ENCODE results near the gene CDK7. TPM values are rescaled to one million over a fixed set of nuclear protein-coding genes. Genes with fewer than 3 reads are reported as not detected.
"Not testable (repeated sequence)": the region's sequence is repeated elsewhere in the genome, so short reads cannot be mapped to it uniquely, and the experiment has no call there.

The CDK7 gene
- total RNA-seq, 1 experiment from 2014 or later, result 53.4 TPM

DNA sequence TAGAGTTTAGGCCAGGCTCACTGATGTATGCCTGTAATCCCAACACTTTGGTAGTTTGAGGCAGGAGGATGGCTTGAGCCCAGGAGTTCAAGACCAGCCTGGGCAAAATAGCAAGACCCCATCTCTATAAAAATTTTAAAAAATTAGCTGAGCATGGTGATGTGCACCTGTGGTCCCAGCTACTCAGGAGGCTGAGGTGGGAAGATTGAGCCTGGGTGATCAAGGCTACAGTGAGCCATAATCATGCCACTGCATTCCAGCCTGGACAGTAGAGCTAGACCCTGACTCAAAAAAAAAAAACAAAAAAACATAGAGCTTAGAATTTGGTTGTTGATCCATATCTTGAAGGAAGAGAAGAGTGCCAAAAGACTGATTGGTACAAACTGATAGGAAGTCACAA is 14.7 kb upstream of the CDK7 start:
- H3K9ac ChIP-seq (ENCODE audit: extremely low read depth, insufficient read length, low read length), result no peak overlapping the region
- no peak overlapping the region for H3K14ac ChIP-seq (ENCODE audit: insufficient read depth, low read length)
- H2BK12ac ChIP-seq (ENCODE audit: insufficient read length, low read depth, low read length), result no peak overlapping the region
- H2BK15ac ChIP-seq (ENCODE audit: low read depth, low read length), result no peak overlapping the region
- H3K4me3 Mint-ChIP-seq, result no peak overlapping the region
- no peak overlapping the region for H4K5ac ChIP-seq (ENCODE audit: insufficient read length, low read depth, low read length)
- H3K4me1 ChIP-seq (ENCODE audit: insufficient read depth, low read length), result no peaks in the 10 kb centered on the region
- no peak overlapping the region for H4K8ac ChIP-seq (replicated peaks; ENCODE audit: insufficient read length, low read depth, low read length)
- H3K23me2 ChIP-seq (ENCODE audit: insufficient read length, low read depth, low read length, poor library complexity, severe bottlenecking), result no peaks in the 10 kb centered on the region
- peaks cover 4 to 8% of the 10 kb centered on the region in 2 experiments for H3K9me3 Mint-ChIP-seq
- no peaks in the 10 kb centered on the region for H3K27me3 ChIP-seq (ENCODE audit: insufficient read depth, low read length)
- H3K36me3 Mint-ChIP-seq (ENCODE audit: insufficient read depth in 1 of 3, low read depth in 3 of 3), result peaks cover 16 to 31% (median 17%) of the 10 kb centered on the region in 3 experiments
- no peaks in the 10 kb centered on the region for H3K27me3 Mint-ChIP-seq (ENCODE audit: low read depth)
- H3T11ph ChIP-seq (ENCODE audit: low read length), result no peak overlapping the region
- no peak overlapping the region for H3K56ac ChIP-seq (ENCODE audit: insufficient read length, low read depth, low read length)
- no peak overlapping the region for H2AK5ac ChIP-seq (ENCODE audit: insufficient read length, low read length)
- H4K20me1 ChIP-seq (ENCODE audit: control insufficient read depth, insufficient read depth, insufficient read length), result no peaks in the 10 kb centered on the region
- DNase-seq, result no peak
- no peaks in the 10 kb centered on the region for H3K79me2 ChIP-seq (ENCODE audit: insufficient read depth, low read length)
- no peak overlapping the region for H3K23ac ChIP-seq (ENCODE audit: insufficient read length, low read depth, low read length)
- H3K27ac ChIP-seq (ENCODE audit: insufficient read length, low read depth, low read length), result no peak overlapping the region
- no peak overlapping the region for H3K27ac Mint-ChIP-seq
- no peak overlapping the region for H3K4ac ChIP-seq (ENCODE audit: low read depth, low read length)
- no peaks in the 10 kb centered on the region for H3K9me3 ChIP-seq (ENCODE audit: control insufficient read depth, low read depth, low read length)
- H3K18ac ChIP-seq (ENCODE audit: insufficient read length, low read depth, low read length), result no peak overlapping the region
- H3K79me1 ChIP-seq (ENCODE audit: insufficient read depth, low read depth, low read length, poor library complexity, severe bottlenecking), result no peaks in the 10 kb centered on the region
- no peak overlapping the region for H2AFZ ChIP-seq (ENCODE audit: low read length)
- H3K4me1 Mint-ChIP-seq, result peaks cover 3 to 12% of the 10 kb centered on the region in 2 experiments
- no peak overlapping the region for H2BK5ac ChIP-seq (ENCODE audit: insufficient read length, low read length)
- no peak overlapping the region for H4K91ac ChIP-seq (ENCODE audit: insufficient read length, low read depth, low read length)
- TF ChIP-seq, protein P1, sequence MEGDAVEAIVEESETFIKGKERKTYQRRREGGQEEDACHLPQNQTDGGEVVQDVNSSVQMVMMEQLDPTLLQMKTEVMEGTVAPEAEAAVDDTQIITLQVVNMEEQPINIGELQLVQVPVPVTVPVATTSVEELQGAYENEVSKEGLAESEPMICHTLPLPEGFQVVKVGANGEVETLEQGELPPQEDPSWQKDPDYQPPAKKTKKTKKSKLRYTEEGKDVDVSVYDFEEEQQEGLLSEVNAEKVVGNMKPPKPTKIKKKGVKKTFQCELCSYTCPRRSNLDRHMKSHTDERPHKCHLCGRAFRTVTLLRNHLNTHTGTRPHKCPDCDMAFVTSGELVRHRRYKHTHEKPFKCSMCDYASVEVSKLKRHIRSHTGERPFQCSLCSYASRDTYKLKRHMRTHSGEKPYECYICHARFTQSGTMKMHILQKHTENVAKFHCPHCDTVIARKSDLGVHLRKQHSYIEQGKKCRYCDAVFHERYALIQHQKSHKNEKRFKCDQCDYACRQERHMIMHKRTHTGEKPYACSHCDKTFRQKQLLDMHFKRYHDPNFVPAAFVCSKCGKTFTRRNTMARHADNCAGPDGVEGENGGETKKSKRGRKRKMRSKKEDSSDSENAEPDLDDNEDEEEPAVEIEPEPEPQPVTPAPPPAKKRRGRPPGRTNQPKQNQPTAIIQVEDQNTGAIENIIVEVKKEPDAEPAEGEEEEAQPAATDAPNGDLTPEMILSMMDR (conservative IDR thresholded peaks at IDR 0.05), result no peak
- H2BK20ac ChIP-seq (ENCODE audit: low read depth, low read length, poor library complexity, severe bottlenecking), result no peak overlapping the region
- no peak overlapping the region for H2BK120ac ChIP-seq (ENCODE audit: low read depth, low read length, poor library complexity, severe bottlenecking)
- no peak overlapping the region for H3K4me2 ChIP-seq (ENCODE audit: insufficient read depth, insufficient read length, low read length)

GRCh38 chr5:69220371-69220770 is 14.3 kb upstream of the CDK7 start:
- not testable (repeated sequence) for H2BK120ac ChIP-seq (ENCODE audit: low read depth, low read length, poor library complexity, severe bottlenecking); H3K56ac ChIP-seq (ENCODE audit: insufficient read length, low read depth, low read length); H3K23me2 ChIP-seq (ENCODE audit: insufficient read length, low read depth, low read length, poor library complexity, severe bottlenecking); H2BK12ac ChIP-seq (ENCODE audit: insufficient read length, low read depth, low read length); H3K4me3 Mint-ChIP-seq; H3K9ac ChIP-seq (ENCODE audit: extremely low read depth, insufficient read length, low read length); H2AFZ ChIP-seq (ENCODE audit: low read length); H2AK5ac ChIP-seq (ENCODE audit: insufficient read length, low read length); DNase-seq; H3K79me2 ChIP-seq (ENCODE audit: insufficient read depth, low read length); H2BK5ac ChIP-seq (ENCODE audit: insufficient read length, low read length); H3K27me3 ChIP-seq (ENCODE audit: insufficient read depth, low read length); H4K20me1 ChIP-seq (ENCODE audit: control insufficient read depth, insufficient read depth, insufficient read length); H3K27ac ChIP-seq (ENCODE audit: insufficient read length, low read depth, low read length); H3K14ac ChIP-seq (ENCODE audit: insufficient read depth, low read length); H3T11ph ChIP-seq (ENCODE audit: low read length); H3K23ac ChIP-seq (ENCODE audit: insufficient read length, low read depth, low read length); H4K5ac ChIP-seq (ENCODE audit: insufficient read length, low read depth, low read length); H2BK15ac ChIP-seq (ENCODE audit: low read depth, low read length); H3K79me1 ChIP-seq (ENCODE audit: insufficient read depth, low read depth, low read length, poor library complexity, severe bottlenecking); H3K4me2 ChIP-seq (ENCODE audit: insufficient read depth, insufficient read length, low read length); H3K27ac Mint-ChIP-seq; H3K9me3 ChIP-seq (ENCODE audit: control insufficient read depth, low read depth, low read length); H3K4me1 ChIP-seq (ENCODE audit: insufficient read depth, low read length); H2BK20ac ChIP-seq (ENCODE audit: low read depth, low read length, poor library complexity, severe bottlenecking); H3K4ac ChIP-seq (ENCODE audit: low read depth, low read length); H3K27me3 Mint-ChIP-seq (ENCODE audit: low read depth); H3K9me3 Mint-ChIP-seq; H4K8ac ChIP-seq (replicated peaks; ENCODE audit: insufficient read length, low read depth, low read length); H3K18ac ChIP-seq (ENCODE audit: insufficient read length, low read depth, low read length); H4K91ac ChIP-seq (ENCODE audit: insufficient read length, low read depth, low read length)
- Mint-ChIP-seq H3K4me1 (peaks cover 3 to 12% of the 10 kb centered on the region in 2 experiments), H3K36me3 (ENCODE audit: insufficient read depth in 1 of 3, low read depth in 3 of 3) (peaks cover 15 to 28% (median 16%) of the 10 kb centered on the region in 3 experiments)
- WGBS (ENCODE audit: extremely low coverage, insufficient read length, low lambda C conversion rate), result no CpG with 5 or more reads among the region's 18 CpGs
